Measurements from ENCODE around the gene CLEC18C.

- TF ChIP-seq CTCF (IDR thresholded peaks at IDR 0.05) (no peak), POLR2A (IDR thresholded peaks at IDR 0.05) (no peak)
Observed at GRCh38 chr16:70152578-70153302, 20.8 kb upstream of the CLEC18C start.
